HepG2 (cell line): ENCODE results near the gene POU2F2. TPM values are rescaled to one million over a fixed set of nuclear protein-coding genes. Genes with fewer than 3 reads are reported as not detected.

ENCODE experiments used
- ATAC-seq: fragments of 200-7000 bp; cut with Tn5 transposase; 3 replicates; pipeline ENCODE4 v1.9.1; 2020; ENCODE audit warnings: mild to moderate bottlenecking, moderate library complexity
- BruUV-seq: library from RNA; stranded (reverse); fragments of 400-500 nt; replicated peaks from 2 replicates; lab custom pipeline; 2021; lab: Mats Ljungman, UMichigan
- CTCF ChIA-PET: fragments of 300-600 bp; formaldehyde crosslinking; extraction: SDS; loops from one replicate; lab custom pipeline; 2021; ENCODE audit warnings: low total read pairs, inconsistent platforms, low intra/inter-chr PET ratio; lab: Yijun Ruan, JAX
- POLR2A ChIA-PET: fragments of 350-600 bp; sonication (Branson Sonifier 250); formaldehyde crosslinking; loops from one replicate; lab custom pipeline; 2020; ENCODE audit warnings: antibody characterized with exemption, inconsistent platforms; lab: Yijun Ruan, JAX
- DNase-seq: peaks from one replicate; pipeline ENCODE4 v3.0.0-alpha.2; 2015; ENCODE audit warnings: low spot score
- FAIRE-seq: peaks from 3 replicates; lab custom pipeline; 2011; peaks lifted over from hg19 to GRCh38; lab: Jason Lieb, UNC
- H2AFZ ChIP-seq: one replicate; pipeline ENCODE4 v1.6.1; 2011; ENCODE audit warnings: low read length, inconsistent platforms
- H3K27ac ChIP-seq: fragments of 300-600 bp; 3 replicates; pipeline ENCODE4 v1.8.0; 2011; ENCODE audit warnings: mixed run types, mild to moderate bottlenecking, mixed read lengths, low read length, inconsistent platforms; ENCODE audit not compliant: insufficient read depth; ENCODE audit errors: extremely low read length
- H3K27me3 ChIP-seq, 2 experiments: fragments of 200-600 bp in 1 of 2; 2 replicates in 1 of 2; 3 replicates in 1 of 2; pipeline versions ENCODE4 v1.6.0 to v1.8.0; 2011; ENCODE audit warnings: low read length in 2 of 2, mild to moderate bottlenecking in 2 of 2, moderate library complexity in 2 of 2, inconsistent platforms in 1 of 2; ENCODE audit not compliant: insufficient read depth in 2 of 2, control insufficient read depth in 1 of 2
- H3K36me3 ChIP-seq, 2 experiments: fragments of 200-600 bp in 1 of 2; replicated peaks in 1 of 2; 2 replicates in 1 of 2; 3 replicates in 1 of 2; pipeline versions ENCODE4 v1.5.1 to v1.8.0; 2011; ENCODE audit warnings: low read length in 2 of 2, inconsistent platforms in 1 of 2; ENCODE audit not compliant: insufficient read depth in 2 of 2, control insufficient read depth in 1 of 2
- H3K4me1 ChIP-seq: 2 replicates; pipeline ENCODE4 v1.5.1; 2012; ENCODE audit warnings: low read length, inconsistent platforms; ENCODE audit not compliant: insufficient read depth
- H3K4me2 ChIP-seq: 2 replicates; pipeline ENCODE4 v1.6.0; 2011; ENCODE audit warnings: low read depth, low read length, inconsistent platforms
- H3K4me3 ChIP-seq, 3 experiments: fragments of 200-600 bp in 1 of 3; sonication (generic), shearing (Covaris generic) in 1 of 3; replicated peaks in 1 of 3; 2 replicates each; pipeline ENCODE4 v1.5.1; 2011 to 2016; ENCODE audit warnings: low read length in 3 of 3, inconsistent platforms in 2 of 3, low read depth in 2 of 3, mild to moderate bottlenecking in 2 of 3, control low read depth in 1 of 3, mixed read lengths in 1 of 3; ENCODE audit not compliant: insufficient read depth in 1 of 3
- H3K79me2 ChIP-seq: one replicate; pipeline ENCODE4 v1.6.1; 2011; ENCODE audit warnings: low read length, inconsistent platforms; ENCODE audit not compliant: insufficient read depth
- H3K9ac ChIP-seq: 2 replicates; pipeline ENCODE4 v1.6.0; 2011; ENCODE audit warnings: mild to moderate bottlenecking, low read depth, low read length, inconsistent platforms; ENCODE audit not compliant: insufficient read depth
- H3K9me3 ChIP-seq: 2 replicates; pipeline ENCODE4 v1.5.1; 2012; ENCODE audit warnings: mild to moderate bottlenecking, low read length
- H4K20me1 ChIP-seq: 2 replicates; pipeline ENCODE4 v1.6.0; 2011; ENCODE audit warnings: inconsistent platforms, mild to moderate bottlenecking, low read length, moderate library complexity; ENCODE audit not compliant: insufficient read depth
- CEBPB ChIP-seq: IDR thresholded peaks from 2 replicates; pipeline ENCODE4 v1.6.1; 2011; ENCODE audit warnings: low read depth, low read length, improper control_type of control experiment, borderline replicate concordance
- HDAC6 ChIP-seq: fragments of 200-600 bp; sonication (generic); IDR thresholded peaks from 2 replicates; pipeline ENCODE4 v1.7.0; 2017; ENCODE audit warnings: mild to moderate bottlenecking, antibody characterized with exemption, low read length, low read depth
- HNF4A ChIP-seq: sonication (generic); formaldehyde crosslinking; IDR thresholded peaks from 2 replicates; pipeline ENCODE4 v1.4.0; 2020; ENCODE audit warnings: missing genetic modification reagents
- HNF4G ChIP-seq, 2 experiments: sonication (generic) in 1 of 2; formaldehyde crosslinking in 1 of 2; IDR thresholded peaks; 2 replicates each; pipeline versions ENCODE4 v1.4.0 to v1.6.1; 2011 to 2020; ENCODE audit warnings: borderline replicate concordance in 2 of 2, low read depth in 2 of 2, mild to moderate bottlenecking in 2 of 2, low read length in 1 of 2, missing genetic modification reagents in 1 of 2, moderate library complexity in 1 of 2
- MED13 ChIP-seq: sonication (generic); formaldehyde crosslinking; IDR thresholded peaks from 2 replicates; pipeline ENCODE4 v1.5.0; 2020; ENCODE audit warnings: missing genetic modification reagents
- MIER3 ChIP-seq: IDR thresholded peaks from 2 replicates; pipeline ENCODE4 v1.6.1; 2016; ENCODE audit warnings: missing compliant biosample characterization, borderline replicate concordance
- PRMT3 ChIP-seq: sonication (generic); formaldehyde crosslinking; IDR thresholded peaks from 2 replicates; pipeline ENCODE4 v1.8.1; 2022; ENCODE audit warnings: low read depth, mild to moderate bottlenecking, moderate library complexity, missing genetic modification reagents, borderline replicate concordance
- ZNF570 ChIP-seq: sonication (generic); formaldehyde crosslinking; IDR thresholded peaks from 2 replicates; pipeline ENCODE4 v1.4.0; 2020; ENCODE audit warnings: mild to moderate bottlenecking, missing genetic modification reagents, borderline replicate concordance
- WGBS: methylation state at CpG from one replicate; pipeline ENCODE4 v1.1.6; 2017; ENCODE audit warnings: low lambda C conversion rate; 5-methylcytosine and 5-hydroxymethylcytosine counted together
- in situ Hi-C: cut with HindIII; loops from 2 replicates; pipeline ENCODE4 v1.10.0; 2017; ENCODE audit warnings: low pct_unique_long_range_greater_than_20kb; ENCODE audit not compliant: extremely low pct_ligation_motif_present
- intact Hi-C: fragments of 100-400 bp; cut with micrococcal nuclease; formaldehyde crosslinking; loops from one replicate; pipeline ENCODE4 v1.10.0; 2022; ENCODE audit not compliant: unreplicated experiment
- polyA plus RNA-seq, 8 experiments: library from polyadenylated mRNA; depleted of rRNA in 3 of 8; stranded (reverse) in 7 of 8; unstranded in 1 of 8; fragments of >200 nt; fragmentation: Illumina TruSeq in 4 of 8; extraction: Trizol in 4 of 8; gene quantifications; 2 replicates each; pipeline versions ENCODE4 v1.2.1 to v1.2.3, GENCODE V29; 2011 to 2016; ENCODE audit warnings: low read depth in 4 of 8, missing spikeins in 1 of 8, mixed read lengths in 1 of 8; ENCODE audit not compliant: insufficient read depth in 1 of 8
- total RNA-seq, 5 experiments: library from RNA; depleted of rRNA; stranded (reverse); fragments of >200 nt; fragmentation: Illumina TruSeq; extraction: Trizol; gene quantifications; 2 replicates each; pipeline ENCODE4 v1.2.3, GENCODE V29; 2016; ENCODE audit warnings: low read depth in 1 of 5

The POU2F2 gene
- total and polyA plus RNA-seq, 2 of the 13 experiments (the other 11 are each of a cell fraction or from before 2014, with no cell fraction given), result 0.09 to 0.17 TPM

GRCh38 chr19:42159942-42160341 is 27.7 kb upstream of the POU2F2 start:
- Histone ChIP-seq H3K27ac (no peak overlapping the region), H4K20me1 (no peaks in the 10 kb centered on the region), H3K9me3 (no peaks in the 10 kb centered on the region), H3K4me1 (peaks cover 9% of the 10 kb centered on the region; the same call in 1 of the 2 replicates), H3K36me3 (no peaks in the 10 kb centered on the region), H3K27me3 (peaks cover 6 to 53% of the 10 kb centered on the region in 2 experiments; a peak in 3 of 5 replicates), H3K4me3 (no peak overlapping the region), H2AFZ (no peak overlapping the region), H3K4me2 (no peak overlapping the region), H3K79me2 (no peaks in the 10 kb centered on the region), H3K9ac (no peak overlapping the region)
- FAIRE-seq (no peak), ATAC-seq (no peak), DNase-seq (no peak)
- CTCF ChIA-PET, result no interaction called here
- TF ChIP-seq MIER3 (CRISPR knock-in tag), result no peak
- TF ChIP-seq PRMT3 (CRISPR knock-in tag), result no peak
- no peak for TF ChIP-seq MED13
- TF ChIP-seq ZNF570 (CRISPR knock-in tag), result no peak
- POLR2A ChIA-PET, result no interaction called here
- intact Hi-C loops, result no loop called here
- WGBS, result 14% methylated on average over 7 of the region's 7 CpGs
- no TSS peak for BruUV-seq
- in situ Hi-C loops, result no loop called here

- peak; percentile 39; the same call in 1 of the 3 replicates for ATAC-seq
- Histone ChIP-seq H3K27me3 (peaks cover 11 to 62% of the 10 kb centered on the region in 2 experiments; a peak in 3 of 5 replicates), H3K4me1 (peaks cover 9% of the 10 kb centered on the region; the same call in 1 of the 2 replicates), H4K20me1 (no peaks in the 10 kb centered on the region), H3K9me3 (no peaks in the 10 kb centered on the region), H3K9ac (no peak overlapping the region), H3K27ac (no peak overlapping the region), H3K79me2 (no peaks in the 10 kb centered on the region), H3K4me3 (no peak overlapping the region), H3K36me3 (no peaks in the 10 kb centered on the region), H2AFZ (no peak overlapping the region), H3K4me2 (no peak overlapping the region)
- intact Hi-C loops, result no loop called here
- no peak for FAIRE-seq
- peak; percentile 6 for DNase-seq
- TF ChIP-seq HNF4G (IDR thresholded peaks at IDR 0.05; ENCODE audit: borderline replicate concordance, low read depth, low read length) (peak; percentile 16; the same call in 1 of the 2 replicates), HNF4G (CRISPR knock-in tag; IDR thresholded peaks at IDR 0.05; ENCODE audit: borderline replicate concordance, low read depth) (no peak), HDAC6 (no peak), CEBPB (peak; percentile 64; the same call in 1 of the 2 replicates), HNF4A (CRISPR knock-in tag) (peak; percentile 39; the same call in 1 of the 2 replicates)
- CTCF ChIA-PET, result no interaction called here
- 0% methylated on average over 2 of the region's 2 CpGs for WGBS
- no TSS peak for BruUV-seq
- in situ Hi-C loops, result no loop called here
- POLR2A ChIA-PET, result no interaction called here
Measured at GRCh38 chr19:42158926-42159325, 26.7 kb upstream of the POU2F2 start.
